Activated T-cell treated with anti-CD3 and anti-CD28 coated beads, Interleukin-2, amount 50 U/mL, for 24 hours (primary cell): Measurements from ENCODE around the gene SOX18.
"Not testable (repeated sequence)": the region's sequence is repeated elsewhere in the genome, so short reads cannot be mapped to it uniquely, and the experiment has no call there.

Experiments used
- DNase-seq: peaks from one replicate; pipeline ENCODE4 v3.0.0-alpha.2; 2020
- H3K27ac Mint-ChIP-seq: 2 replicates; pipeline ENCODE4 v1.8.0; 2020; ENCODE audit warnings: mild to moderate bottlenecking, mixed read lengths
- H3K27me3 Mint-ChIP-seq: 2 replicates; pipeline ENCODE4 v1.8.0; 2020; ENCODE audit warnings: mixed read lengths
- H3K36me3 Mint-ChIP-seq: 2 replicates; pipeline ENCODE4 v1.8.0; 2020; ENCODE audit warnings: low read depth, mixed read lengths
- H3K4me1 Mint-ChIP-seq: 2 replicates; pipeline ENCODE4 v1.8.0; 2020; ENCODE audit warnings: low read depth, mixed read lengths
- H3K4me3 Mint-ChIP-seq: 2 replicates; pipeline ENCODE4 v1.8.0; 2020; ENCODE audit warnings: mild to moderate bottlenecking, moderate library complexity, mixed read lengths
- H3K9me3 Mint-ChIP-seq: 2 replicates; pipeline ENCODE4 v1.8.0; 2020; ENCODE audit warnings: mixed read lengths

Gene SOX18

GRCh38 chr20:64022671-64023360, 26.6 kb downstream of the SOX18 start:
- Mint-ChIP-seq H3K4me3 (no peak overlapping the region), H3K9me3 (no peaks in the 10 kb centered on the region), H3K4me1 (peaks cover 1% of the 10 kb centered on the region), H3K27me3 (no peaks in the 10 kb centered on the region), H3K36me3 (peaks cover 94% of the 10 kb centered on the region), H3K27ac (no peak overlapping the region)
- no peak for DNase-seq

GRCh38 chr20:64021124-64021975, 28.1 kb downstream of the SOX18 start:
- DNase-seq: no peak
- Mint-ChIP-seq H3K27ac (no peak overlapping the region), H3K36me3 (peaks cover 87% of the 10 kb centered on the region), H3K27me3 (no peaks in the 10 kb centered on the region), H3K4me3 (no peak overlapping the region), H3K9me3 (no peaks in the 10 kb centered on the region), H3K4me1 (peaks cover 1% of the 10 kb centered on the region)

- no peak overlapping the region for H3K4me3 Mint-ChIP-seq
- DNase-seq: no peak
- H3K27me3 Mint-ChIP-seq: no peaks in the 10 kb centered on the region
- H3K9me3 Mint-ChIP-seq: no peaks in the 10 kb centered on the region
- peak overlapping the region; percentile 22 for H3K27ac Mint-ChIP-seq
- H3K36me3 Mint-ChIP-seq: peaks cover 75% of the 10 kb centered on the region
- H3K4me1 Mint-ChIP-seq: peaks cover 21% of the 10 kb centered on the region
Measured at GRCh38 chr20:64015635-64016034, 33.8 kb downstream of the SOX18 start.

DNA sequence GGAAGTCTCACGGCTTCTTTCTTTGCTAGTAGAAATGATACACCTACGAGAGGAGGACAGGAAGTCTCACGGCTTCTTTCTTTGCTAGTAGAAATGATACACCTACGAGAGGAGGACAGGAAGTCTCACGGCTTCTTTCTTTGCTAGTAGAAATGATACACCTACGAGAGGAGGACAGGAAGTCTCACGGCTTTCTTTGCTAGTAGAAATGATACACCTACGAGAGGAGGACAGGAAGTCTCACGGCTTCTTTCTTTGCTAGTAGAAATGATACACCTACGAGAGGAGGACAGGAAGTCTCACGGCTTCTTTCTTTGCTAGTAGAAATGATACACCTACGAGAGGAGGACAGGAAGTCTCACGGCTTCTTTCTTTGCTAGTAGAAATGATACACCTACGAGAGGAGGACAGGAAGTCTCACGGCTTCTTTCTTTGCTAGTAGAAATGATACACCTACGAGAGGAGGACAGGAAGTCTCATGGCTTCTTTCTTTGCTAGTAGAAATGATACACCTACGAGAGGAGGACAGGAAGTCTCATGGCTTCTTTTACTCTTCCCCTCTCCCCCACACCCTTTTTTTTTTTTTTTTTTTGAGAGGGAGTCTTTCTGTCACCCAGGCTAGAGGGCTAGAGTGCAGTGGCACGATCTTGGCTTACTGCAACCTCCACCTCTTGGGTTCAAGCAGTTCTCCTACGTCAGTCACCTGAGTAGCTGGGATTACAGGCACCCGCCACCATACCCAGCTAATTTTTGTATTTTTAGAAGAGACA, 36.9 kb downstream of the SOX18 start:
- peaks cover 78% of the 10 kb centered on the region for H3K36me3 Mint-ChIP-seq
- H3K27me3 Mint-ChIP-seq, H3K9me3 Mint-ChIP-seq, DNase-seq: not testable (repeated sequence)
- H3K27ac Mint-ChIP-seq: peak overlapping the region; percentile 92
- H3K4me3 Mint-ChIP-seq: peak overlapping the region; percentile 51
- peaks cover 36% of the 10 kb centered on the region for H3K4me1 Mint-ChIP-seq

- no peak overlapping the region for H3K4me3 Mint-ChIP-seq
- peak overlapping the region; percentile 76 for H3K27ac Mint-ChIP-seq
- H3K36me3 Mint-ChIP-seq: peaks cover 82% of the 10 kb centered on the region
- peaks cover 36% of the 10 kb centered on the region for H3K4me1 Mint-ChIP-seq
- no peak for DNase-seq
- peaks cover 8% of the 10 kb centered on the region for H3K9me3 Mint-ChIP-seq
- H3K27me3 Mint-ChIP-seq: no peaks in the 10 kb centered on the region
Measured at GRCh38 chr20:64011366-64011779, 38.1 kb downstream of the SOX18 start.

- peak overlapping the region; percentile 76 for H3K27ac Mint-ChIP-seq
Measured at GRCh38 chr20:64010711-64011237, 38.7 kb downstream of the SOX18 start.

DNA sequence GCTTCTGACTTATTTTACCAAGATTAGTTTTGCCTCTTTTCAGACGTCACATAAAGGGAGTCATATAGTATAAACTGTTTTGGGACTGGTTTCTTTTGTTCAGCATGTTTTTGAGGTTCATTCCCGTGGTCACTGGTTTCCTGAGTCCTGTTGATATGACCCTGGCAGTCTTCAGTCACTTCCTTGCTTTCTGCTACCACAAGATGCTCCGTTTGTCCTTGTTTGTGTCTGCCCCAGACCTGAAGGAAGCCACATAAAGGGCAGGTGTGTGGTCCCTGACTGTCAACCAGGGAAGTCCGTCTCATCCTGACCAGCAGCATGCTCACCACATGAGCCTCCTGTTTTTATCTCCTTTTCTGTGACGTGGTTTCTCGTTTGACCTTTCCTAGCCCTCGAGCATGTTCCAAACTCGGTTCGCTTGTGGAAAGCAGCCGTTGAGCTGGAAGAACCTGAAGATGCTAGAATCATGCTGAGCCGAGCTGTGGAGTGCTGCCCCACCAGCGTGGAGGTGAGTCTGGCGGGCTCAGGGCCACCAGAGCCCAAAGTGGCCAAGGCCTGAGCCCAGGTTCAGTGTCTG, 39.5 kb downstream of the SOX18 start:
- peaks cover 85% of the 10 kb centered on the region for H3K36me3 Mint-ChIP-seq
- H3K4me3 Mint-ChIP-seq: no peak overlapping the region

More at GRCh38 chr20:64010711-64011237, 38.7 kb downstream of the SOX18 start:
- Mint-ChIP-seq H3K27me3 (no peaks in the 10 kb centered on the region), H3K4me1 (peaks cover 36% of the 10 kb centered on the region), H3K36me3 (peaks cover 85% of the 10 kb centered on the region), H3K4me3 (no peak overlapping the region), H3K9me3 (peaks cover 8% of the 10 kb centered on the region)
- no peak for DNase-seq

GRCh38 chr20:64006902-64007301, 42.5 kb downstream of the SOX18 start:
- H3K4me3 Mint-ChIP-seq: no peak overlapping the region
- H3K9me3 Mint-ChIP-seq: peaks cover 8% of the 10 kb centered on the region
- H3K27me3 Mint-ChIP-seq: no peaks in the 10 kb centered on the region
- no peak overlapping the region for H3K27ac Mint-ChIP-seq
- H3K36me3 Mint-ChIP-seq: peaks cover 91% of the 10 kb centered on the region
- DNase-seq: no peak
- peaks cover 30% of the 10 kb centered on the region for H3K4me1 Mint-ChIP-seq

More for the DNA sequence above, 39.5 kb downstream of the SOX18 start:
- peaks cover 8% of the 10 kb centered on the region for H3K9me3 Mint-ChIP-seq
- H3K27ac Mint-ChIP-seq: peak overlapping the region; percentile 5
- no peaks in the 10 kb centered on the region for H3K27me3 Mint-ChIP-seq
- H3K4me1 Mint-ChIP-seq: peaks cover 42% of the 10 kb centered on the region
- DNase-seq: no peak

DNA sequence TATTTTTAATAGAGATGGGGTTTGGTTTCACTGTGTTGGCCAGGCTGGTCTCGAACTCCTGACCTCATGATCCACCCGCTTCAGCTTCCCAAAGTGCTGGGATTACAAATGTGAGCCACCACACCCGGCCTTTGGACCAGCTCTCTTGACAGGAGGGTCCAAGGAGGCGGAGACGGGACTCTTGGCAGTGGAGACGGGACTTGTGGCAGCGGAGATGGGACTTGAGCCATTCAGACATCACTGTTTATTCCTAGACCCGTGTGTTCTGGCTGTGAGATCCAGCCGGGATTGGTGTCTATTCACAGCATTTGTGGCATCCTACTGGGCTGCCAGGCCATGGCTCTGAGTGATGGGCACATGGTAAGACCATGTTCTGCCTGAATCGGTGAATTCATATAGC, 42.9 kb downstream of the SOX18 start:
- Mint-ChIP-seq H3K27me3 (no peaks in the 10 kb centered on the region), H3K4me1 (peaks cover 29% of the 10 kb centered on the region)

GRCh38 chr20:64005394-64005793, 44.0 kb downstream of the SOX18 start:
- H3K27ac Mint-ChIP-seq: peak overlapping the region; percentile 41
- peaks cover 93% of the 10 kb centered on the region for H3K36me3 Mint-ChIP-seq
- no peak for DNase-seq
- peaks cover 8% of the 10 kb centered on the region for H3K9me3 Mint-ChIP-seq
- H3K27me3 Mint-ChIP-seq: no peaks in the 10 kb centered on the region
- H3K4me3 Mint-ChIP-seq: no peak overlapping the region
- H3K4me1 Mint-ChIP-seq: peaks cover 21% of the 10 kb centered on the region

More for the DNA sequence above, 42.9 kb downstream of the SOX18 start:
- no peak overlapping the region for H3K27ac Mint-ChIP-seq
- H3K9me3 Mint-ChIP-seq: peaks cover 8% of the 10 kb centered on the region
- no peak for DNase-seq
- H3K4me3 Mint-ChIP-seq: no peak overlapping the region
- peaks cover 93% of the 10 kb centered on the region for H3K36me3 Mint-ChIP-seq

GRCh38 chr20:64003960-64004725, 45.3 kb downstream of the SOX18 start:
- Mint-ChIP-seq H3K36me3 (peaks cover 93% of the 10 kb centered on the region), H3K27me3 (no peaks in the 10 kb centered on the region), H3K4me1 (peaks cover 11% of the 10 kb centered on the region), H3K9me3 (peaks cover 5% of the 10 kb centered on the region), H3K4me3 (no peak overlapping the region), H3K27ac (no peak overlapping the region)
- no peak for DNase-seq

- Mint-ChIP-seq H3K36me3 (peaks cover 88% of the 10 kb centered on the region), H3K4me3 (no peak overlapping the region), H3K27ac (peak overlapping the region; percentile 57), H3K27me3 (no peaks in the 10 kb centered on the region), H3K4me1 (peaks cover 6% of the 10 kb centered on the region), H3K9me3 (no peaks in the 10 kb centered on the region)
- DNase-seq: no peak
Measured at GRCh38 chr20:64001607-64002011, 47.8 kb downstream of the SOX18 start.

GRCh38 chr20:64000906-64001305, 48.5 kb downstream of the SOX18 start:
- H3K36me3 Mint-ChIP-seq: peaks cover 88% of the 10 kb centered on the region
- no peaks in the 10 kb centered on the region for H3K27me3 Mint-ChIP-seq
- H3K27ac Mint-ChIP-seq: no peak overlapping the region
- no peaks in the 10 kb centered on the region for H3K9me3 Mint-ChIP-seq
- peaks cover 6% of the 10 kb centered on the region for H3K4me1 Mint-ChIP-seq
- no peak overlapping the region for H3K4me3 Mint-ChIP-seq
- no peak for DNase-seq
